Hepatocyte (in vitro differentiated cells): Measurements from ENCODE around the gene DOP1A. TPM values are rescaled to one million over a fixed set of nuclear protein-coding genes. Genes with fewer than 3 reads are reported as not detected.

ENCODE experiments used
- DNase-seq: peaks from one replicate; pipeline ENCODE4 v3.0.0-alpha.2; 2016; ENCODE audit warnings: low spot score
- H2AFZ ChIP-seq: fragments of 200-600 bp; sonication (generic); 2 replicates; pipeline ENCODE4 v1.6.0; 2016; ENCODE audit warnings: antibody characterized with exemption, mild to moderate bottlenecking
- H3K27ac ChIP-seq: fragments of 200-600 bp; sonication (generic); 2 replicates; pipeline ENCODE4 v1.5.1; 2016; ENCODE audit warnings: mild to moderate bottlenecking
- H3K27me3 ChIP-seq: fragments of 200-600 bp; sonication (generic); 2 replicates; pipeline ENCODE4 v1.6.1; 2016
- H3K36me3 ChIP-seq: fragments of 200-600 bp; sonication (generic); replicated peaks from 2 replicates; pipeline ENCODE4 v1.5.1; 2016; ENCODE audit warnings: low read depth; ENCODE audit not compliant: insufficient read depth
- H3K4me1 ChIP-seq: fragments of 200-600 bp; sonication (generic); 2 replicates; pipeline ENCODE4 v1.5.1; 2016; ENCODE audit warnings: mild to moderate bottlenecking, moderate library complexity; ENCODE audit not compliant: insufficient read depth
- H3K4me2 ChIP-seq: fragments of 200-600 bp; sonication (generic); 2 replicates; pipeline ENCODE4 v1.6.0; 2016
- H3K4me3 ChIP-seq: fragments of 200-600 bp; sonication (generic); 2 replicates; pipeline ENCODE4 v1.5.1; 2016; ENCODE audit warnings: mild to moderate bottlenecking
- H3K79me2 ChIP-seq: fragments of 200-600 bp; sonication (generic); 2 replicates; pipeline ENCODE4 v1.6.0; 2017; ENCODE audit warnings: mild to moderate bottlenecking
- H3K9me2 ChIP-seq: fragments of 200-600 bp; sonication (generic); replicated peaks from 2 replicates; pipeline ENCODE4 v1.6.0; 2017; ENCODE audit warnings: mild to moderate bottlenecking; ENCODE audit not compliant: insufficient read depth
- H3K9me3 ChIP-seq: fragments of 200-600 bp; sonication (generic); 2 replicates; pipeline ENCODE4 v1.5.1; 2016; ENCODE audit warnings: low read depth, mild to moderate bottlenecking
- H4K20me1 ChIP-seq: fragments of 200-600 bp; sonication (generic); 2 replicates; pipeline ENCODE4 v1.6.0; 2016; ENCODE audit warnings: mild to moderate bottlenecking; ENCODE audit not compliant: insufficient read depth, poor library complexity, severe bottlenecking
- CTCF ChIP-seq: fragments of 200-600 bp; sonication (generic); IDR thresholded peaks from 2 replicates; pipeline ENCODE4 v1.5.1; 2016; ENCODE audit warnings: antibody characterized with exemption, mild to moderate bottlenecking; ENCODE audit not compliant: poor library complexity
- EZH2 ChIP-seq: fragments of 200-600 bp; sonication (generic); IDR thresholded peaks from 2 replicates; pipeline ENCODE4 v1.6.1; 2016; ENCODE audit warnings: antibody characterized with exemption, mild to moderate bottlenecking, borderline replicate concordance
- EZH2phosphoT487 ChIP-seq: fragments of 200-600 bp; sonication (generic); IDR thresholded peaks from one replicate; pipeline ENCODE4 v1.6.1; 2018; ENCODE audit warnings: antibody characterized with exemption, mild to moderate bottlenecking, low read depth, moderate library complexity; ENCODE audit not compliant: unreplicated experiment, severe bottlenecking
- WGBS: methylation state at CpG from one replicate; pipeline ENCODE4 v1.1.6; 2016; ENCODE audit warnings: low lambda C conversion rate; ENCODE audit errors: missing lambda C conversion rate; 5-methylcytosine and 5-hydroxymethylcytosine counted together
- polyA plus RNA-seq: library from polyadenylated mRNA; unstranded; fragments of >200 nt; fragmentation: Nextera tagmentation; extraction: Ambion mirVana; gene quantifications from 2 replicates; pipeline ENCODE4 v1.2.1, GENCODE V29; 2016
- total RNA-seq: library from RNA; depleted of rRNA; stranded (reverse); fragments of >200 nt; gene quantifications from 2 replicates; pipeline ENCODE4 v1.2.3, GENCODE V29; 2014

DOP1A gene
- total and polyA plus RNA-seq, 2 experiments from 2014 or later, result 3.6 to 34.5 TPM

GRCh38 chr6:83096791-83097190 lies 29.3 kb downstream of the DOP1A start:
- TF ChIP-seq CTCF (no peak), EZH2phosphoT487 (no peak), EZH2 (no peak)
- peaks cover 46% of the 10 kb centered on the region for H3K79me2 ChIP-seq
- no peaks in the 10 kb centered on the region for H3K36me3 ChIP-seq
- H3K27me3 ChIP-seq, result no peaks in the 10 kb centered on the region
- H2AFZ ChIP-seq, result no peak overlapping the region
- no peak overlapping the region for H3K4me3 ChIP-seq
- 90% methylated on average over 2 of the region's 2 CpGs for WGBS
- H3K4me1 ChIP-seq, result no peaks in the 10 kb centered on the region
- H3K4me2 ChIP-seq, result no peak overlapping the region
- no peak overlapping the region for H3K27ac ChIP-seq
- H3K9me2 ChIP-seq, result no peaks in the 10 kb centered on the region
- H3K9me3 ChIP-seq, result no peaks in the 10 kb centered on the region
- peaks cover 4% of the 10 kb centered on the region for H4K20me1 ChIP-seq
- no peak for DNase-seq

GRCh38 chr6:83097204-83097603 lies 29.7 kb downstream of the DOP1A start:
- H3K36me3 ChIP-seq, result no peaks in the 10 kb centered on the region
- no peaks in the 10 kb centered on the region for H3K4me1 ChIP-seq
- H3K27ac ChIP-seq, result no peak overlapping the region
- H4K20me1 ChIP-seq, result peaks cover 4% of the 10 kb centered on the region
- no peaks in the 10 kb centered on the region for H3K27me3 ChIP-seq
- 92% methylated on average over 2 of the region's 2 CpGs for WGBS
- H2AFZ ChIP-seq, result no peak overlapping the region
- no peak for DNase-seq
- no peak overlapping the region for H3K4me3 ChIP-seq
- H3K9me2 ChIP-seq, result no peaks in the 10 kb centered on the region
- H3K79me2 ChIP-seq, result peaks cover 46% of the 10 kb centered on the region
- TF ChIP-seq EZH2phosphoT487, result no peak
- no peaks in the 10 kb centered on the region for H3K9me3 ChIP-seq
- no peak overlapping the region for H3K4me2 ChIP-seq

- H3K9me3 ChIP-seq, result no peaks in the 10 kb centered on the region
- H3K4me1 ChIP-seq, result no peaks in the 10 kb centered on the region
- no peak overlapping the region for H3K27ac ChIP-seq
- no peaks in the 10 kb centered on the region for H3K27me3 ChIP-seq
- no peak overlapping the region for H3K4me3 ChIP-seq
- peaks cover 4% of the 10 kb centered on the region for H4K20me1 ChIP-seq
- H2AFZ ChIP-seq, result no peak overlapping the region
- no peak overlapping the region for H3K4me2 ChIP-seq
- 95% methylated on average over 1 of the region's 1 CpG for WGBS
- peaks cover 44% of the 10 kb centered on the region for H3K79me2 ChIP-seq
- no peaks in the 10 kb centered on the region for H3K36me3 ChIP-seq
- no peak for DNase-seq
- TF ChIP-seq CTCF (no peak), EZH2phosphoT487 (no peak), EZH2 (no peak)
- H3K9me2 ChIP-seq, result no peaks in the 10 kb centered on the region
Measured at GRCh38 chr6:83097675-83098074, 30.2 kb downstream of the DOP1A start.

GRCh38 chr6:83098589-83098988 lies 31.1 kb downstream of the DOP1A start:
- H3K9me3 ChIP-seq, result no peaks in the 10 kb centered on the region
- H3K4me1 ChIP-seq, result no peaks in the 10 kb centered on the region
- no peaks in the 10 kb centered on the region for H3K36me3 ChIP-seq
- WGBS, result 95% methylated on average over 3 of the region's 3 CpGs
- peaks cover 4% of the 10 kb centered on the region for H4K20me1 ChIP-seq
- no peak overlapping the region for H3K27ac ChIP-seq
- H3K79me2 ChIP-seq, result peaks cover 36% of the 10 kb centered on the region
- H3K27me3 ChIP-seq, result no peaks in the 10 kb centered on the region
- TF ChIP-seq EZH2phosphoT487 (no peak), CTCF (no peak), EZH2 (no peak)
- H3K4me3 ChIP-seq, result no peak overlapping the region
- no peak for DNase-seq
- H2AFZ ChIP-seq, result no peak overlapping the region
- H3K9me2 ChIP-seq, result no peaks in the 10 kb centered on the region
- H3K4me2 ChIP-seq, result no peak overlapping the region
